Neural cell (in vitro differentiated cells): Measurements from ENCODE around the gene ZC3HAV1. TPM values are rescaled to one million over a fixed set of nuclear protein-coding genes. Genes with fewer than 3 reads are reported as not detected.

Source experiments
- H2AFZ ChIP-seq: fragments of 200-600, 300-800 bp; sonication (generic), shearing (Covaris generic); 2 replicates; pipeline ENCODE4 v1.6.0; 2014; ENCODE audit warnings: low read depth, mild to moderate bottlenecking, antibody characterized with exemption, low read length, moderate library complexity
- H3F3A ChIP-seq: fragments of 200-600 bp; shearing (Covaris generic); 2 replicates; pipeline ENCODE4 v1.6.1; 2016; ENCODE audit warnings: mild to moderate bottlenecking, moderate library complexity, mixed read lengths, antibody characterized with exemption, low read length; ENCODE audit not compliant: insufficient read depth, poor library complexity, severe bottlenecking
- H3K27ac ChIP-seq: fragments of 200-600, 300-800 bp; sonication (generic), shearing (Covaris generic); 2 replicates; pipeline ENCODE4 v1.5.1; 2014; ENCODE audit warnings: mild to moderate bottlenecking, low read length, moderate library complexity
- H3K27me3 ChIP-seq: fragments of 300-800, 200-600 bp; sonication (generic), shearing (Covaris generic); 2 replicates; pipeline ENCODE4 v1.6.0; 2014; ENCODE audit warnings: mild to moderate bottlenecking, low read depth, low read length, moderate library complexity; ENCODE audit not compliant: insufficient read depth
- H3K36me3 ChIP-seq: fragments of 300-800, 200-600 bp; sonication (generic), shearing (Covaris generic); 2 replicates; pipeline ENCODE4 v1.5.1; 2014; ENCODE audit warnings: mild to moderate bottlenecking, antibody characterized with exemption, low read length, moderate library complexity; ENCODE audit not compliant: insufficient read depth
- H3K4me2 ChIP-seq: fragments of 300-800, 200-600 bp; sonication (generic), shearing (Covaris generic); 2 replicates; pipeline ENCODE4 v1.6.0; 2014; ENCODE audit warnings: mild to moderate bottlenecking, low read length
- H3K4me3 ChIP-seq: fragments of 300-800, 200-600 bp; sonication (generic), shearing (Covaris generic); 2 replicates; pipeline ENCODE4 v1.5.1; 2014; ENCODE audit warnings: mild to moderate bottlenecking, low read length, moderate library complexity
- H3K79me2 ChIP-seq: fragments of 200-600 bp; shearing (Covaris generic); replicated peaks from 2 replicates; pipeline ENCODE4 v1.6.0; 2014; ENCODE audit warnings: mild to moderate bottlenecking, low read length, moderate library complexity; ENCODE audit not compliant: insufficient read depth
- H3K9ac ChIP-seq: fragments of 300-800, 200-600 bp; sonication (generic), shearing (Covaris generic); 2 replicates; pipeline ENCODE4 v1.6.1; 2016; ENCODE audit warnings: mild to moderate bottlenecking, low read length, mixed read lengths
- H3K9me2 ChIP-seq: fragments of 200-600 bp; shearing (Covaris generic); 2 replicates; pipeline ENCODE4 v1.6.1; 2016; ENCODE audit warnings: mild to moderate bottlenecking, low read length, mixed read lengths; ENCODE audit not compliant: insufficient read depth
- H3K9me3 ChIP-seq: fragments of 200-600, 300-800 bp; sonication (generic), shearing (Covaris generic); 2 replicates; pipeline ENCODE4 v1.6.1; 2016; ENCODE audit warnings: mild to moderate bottlenecking, mixed run types, low read length, moderate library complexity, mixed read lengths
- H4K20me1 ChIP-seq: fragments of 200-600 bp; shearing (Covaris generic); 2 replicates; pipeline ENCODE4 v1.6.1; 2016; ENCODE audit warnings: mild to moderate bottlenecking, mixed run types; ENCODE audit not compliant: insufficient read depth
- EP300 ChIP-seq: fragments of 450-650 bp; conservative IDR thresholded peaks from 2 replicates; pipeline ENCODE4 v1.6.1; 2014; ENCODE audit warnings: antibody characterized with exemption, mild to moderate bottlenecking, moderate library complexity; ENCODE audit not compliant: poor library complexity, severe bottlenecking
- EZH2 ChIP-seq: fragments of 200-600, 300-800 bp; shearing (Covaris generic), sonication (generic); IDR thresholded peaks from 2 replicates; pipeline ENCODE4 v1.6.1; 2014; ENCODE audit warnings: antibody characterized with exemption, low read length, borderline replicate concordance, mild to moderate bottlenecking; ENCODE audit not compliant: insufficient read depth, poor library complexity, severe bottlenecking
- MXI1 ChIP-seq: fragments of 450-650 bp; conservative IDR thresholded peaks from 2 replicates; pipeline ENCODE4 v1.6.1; 2014; ENCODE audit warnings: antibody characterized with exemption, mild to moderate bottlenecking; ENCODE audit not compliant: poor library complexity, severe bottlenecking
- POLR2AphosphoS5 ChIP-seq: IDR thresholded peaks from 2 replicates; pipeline ENCODE4 v1.6.1; 2012
- RAD21 ChIP-seq: fragments of 450-650 bp; conservative IDR thresholded peaks from 2 replicates; pipeline ENCODE4 v1.6.1; 2014; ENCODE audit warnings: antibody characterized with exemption, mild to moderate bottlenecking, moderate library complexity
- SMC3 ChIP-seq: fragments of 450-650 bp; conservative IDR thresholded peaks from 2 replicates; pipeline ENCODE4 v1.6.1; 2014; ENCODE audit warnings: antibody characterized with exemption, mild to moderate bottlenecking, moderate library complexity; ENCODE audit not compliant: poor library complexity
- TAF1 ChIP-seq: IDR thresholded peaks from 2 replicates; pipeline ENCODE4 v1.6.1; 2012; ENCODE audit warnings: low read depth
- polyA plus RNA-seq: library from polyadenylated mRNA; depleted of rRNA; stranded (reverse); fragments of >200 nt; gene quantifications from 2 replicates; pipeline ENCODE4 v1.2.3, GENCODE V29; 2014
- TF ChIP-seq, protein P1 (sequence below): fragments of 450-650 bp; IDR thresholded peaks from 2 replicates; pipeline ENCODE4 v1.5.1; 2014; ENCODE audit warnings: antibody characterized with exemption, mild to moderate bottlenecking, moderate library complexity; ENCODE audit not compliant: poor library complexity, severe bottlenecking
- TF ChIP-seq, protein P2 (sequence below): IDR thresholded peaks from 2 replicates; pipeline ENCODE4 v1.6.1; 2012; ENCODE audit warnings: borderline replicate concordance

The ZC3HAV1 gene
- polyA plus RNA-seq, 1 donor from 2014 or later = 0.16 TPM

DNA sequence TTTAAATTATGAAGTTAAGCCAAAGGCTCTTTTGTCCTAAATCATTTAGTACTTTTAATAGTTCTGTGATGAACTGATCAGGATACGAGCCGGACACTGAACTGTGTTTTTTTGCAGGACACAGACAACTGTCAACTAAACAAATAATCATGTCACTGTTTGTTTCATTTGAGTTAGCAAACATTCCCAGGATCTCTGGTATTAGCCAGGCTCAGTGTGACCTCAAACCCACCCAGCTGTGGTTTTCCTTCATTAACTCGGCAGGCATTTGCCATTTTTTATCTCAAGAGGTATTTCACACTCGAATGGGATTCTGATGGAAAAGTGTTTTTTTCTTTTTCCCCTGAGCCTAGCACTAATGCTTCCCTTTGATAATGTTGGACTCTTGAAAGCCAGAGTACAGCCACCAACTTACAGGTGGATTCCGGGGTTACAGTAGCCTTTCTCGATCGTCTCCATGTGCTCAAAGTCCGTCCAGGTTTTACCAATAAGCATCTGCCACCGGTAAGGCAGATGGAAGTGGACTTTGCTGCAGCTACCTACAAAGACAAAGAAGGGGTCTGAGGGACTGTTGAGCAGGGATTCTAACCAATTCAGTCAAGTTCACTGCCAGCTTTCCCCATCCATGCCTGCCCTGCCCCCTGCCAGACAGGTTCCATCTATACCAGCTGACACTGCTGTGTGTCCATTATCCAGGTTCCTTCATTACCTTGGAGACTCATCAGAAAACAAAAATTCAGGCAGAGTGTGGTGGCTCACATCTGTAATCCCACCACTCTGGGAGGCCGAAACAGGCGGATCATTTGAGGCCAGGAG, 33.4 kb downstream of the ZC3HAV1 start:
- Histone ChIP-seq H4K20me1 (no peaks in the 10 kb centered on the region), H2AFZ (no peak overlapping the region), H3K79me2 (no peaks in the 10 kb centered on the region), H3K27ac (no peak overlapping the region), H3K9me3 (no peaks in the 10 kb centered on the region), H3F3A (no peaks in the 10 kb centered on the region), H3K4me2 (no peak overlapping the region), H3K9me2 (no peaks in the 10 kb centered on the region), H3K27me3 (no peaks in the 10 kb centered on the region), H3K36me3 (no peaks in the 10 kb centered on the region), H3K9ac (no peak overlapping the region), H3K4me3 (no peak overlapping the region)
- TF ChIP-seq RAD21 (no peak), POLR2AphosphoS5 (no peak), EP300 (no peak), TAF1 (no peak), MXI1 (no peak), EZH2 (no peak), SMC3 (no peak)
- TF ChIP-seq, protein P1, sequence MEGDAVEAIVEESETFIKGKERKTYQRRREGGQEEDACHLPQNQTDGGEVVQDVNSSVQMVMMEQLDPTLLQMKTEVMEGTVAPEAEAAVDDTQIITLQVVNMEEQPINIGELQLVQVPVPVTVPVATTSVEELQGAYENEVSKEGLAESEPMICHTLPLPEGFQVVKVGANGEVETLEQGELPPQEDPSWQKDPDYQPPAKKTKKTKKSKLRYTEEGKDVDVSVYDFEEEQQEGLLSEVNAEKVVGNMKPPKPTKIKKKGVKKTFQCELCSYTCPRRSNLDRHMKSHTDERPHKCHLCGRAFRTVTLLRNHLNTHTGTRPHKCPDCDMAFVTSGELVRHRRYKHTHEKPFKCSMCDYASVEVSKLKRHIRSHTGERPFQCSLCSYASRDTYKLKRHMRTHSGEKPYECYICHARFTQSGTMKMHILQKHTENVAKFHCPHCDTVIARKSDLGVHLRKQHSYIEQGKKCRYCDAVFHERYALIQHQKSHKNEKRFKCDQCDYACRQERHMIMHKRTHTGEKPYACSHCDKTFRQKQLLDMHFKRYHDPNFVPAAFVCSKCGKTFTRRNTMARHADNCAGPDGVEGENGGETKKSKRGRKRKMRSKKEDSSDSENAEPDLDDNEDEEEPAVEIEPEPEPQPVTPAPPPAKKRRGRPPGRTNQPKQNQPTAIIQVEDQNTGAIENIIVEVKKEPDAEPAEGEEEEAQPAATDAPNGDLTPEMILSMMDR = no peak
- TF ChIP-seq, protein P2, sequence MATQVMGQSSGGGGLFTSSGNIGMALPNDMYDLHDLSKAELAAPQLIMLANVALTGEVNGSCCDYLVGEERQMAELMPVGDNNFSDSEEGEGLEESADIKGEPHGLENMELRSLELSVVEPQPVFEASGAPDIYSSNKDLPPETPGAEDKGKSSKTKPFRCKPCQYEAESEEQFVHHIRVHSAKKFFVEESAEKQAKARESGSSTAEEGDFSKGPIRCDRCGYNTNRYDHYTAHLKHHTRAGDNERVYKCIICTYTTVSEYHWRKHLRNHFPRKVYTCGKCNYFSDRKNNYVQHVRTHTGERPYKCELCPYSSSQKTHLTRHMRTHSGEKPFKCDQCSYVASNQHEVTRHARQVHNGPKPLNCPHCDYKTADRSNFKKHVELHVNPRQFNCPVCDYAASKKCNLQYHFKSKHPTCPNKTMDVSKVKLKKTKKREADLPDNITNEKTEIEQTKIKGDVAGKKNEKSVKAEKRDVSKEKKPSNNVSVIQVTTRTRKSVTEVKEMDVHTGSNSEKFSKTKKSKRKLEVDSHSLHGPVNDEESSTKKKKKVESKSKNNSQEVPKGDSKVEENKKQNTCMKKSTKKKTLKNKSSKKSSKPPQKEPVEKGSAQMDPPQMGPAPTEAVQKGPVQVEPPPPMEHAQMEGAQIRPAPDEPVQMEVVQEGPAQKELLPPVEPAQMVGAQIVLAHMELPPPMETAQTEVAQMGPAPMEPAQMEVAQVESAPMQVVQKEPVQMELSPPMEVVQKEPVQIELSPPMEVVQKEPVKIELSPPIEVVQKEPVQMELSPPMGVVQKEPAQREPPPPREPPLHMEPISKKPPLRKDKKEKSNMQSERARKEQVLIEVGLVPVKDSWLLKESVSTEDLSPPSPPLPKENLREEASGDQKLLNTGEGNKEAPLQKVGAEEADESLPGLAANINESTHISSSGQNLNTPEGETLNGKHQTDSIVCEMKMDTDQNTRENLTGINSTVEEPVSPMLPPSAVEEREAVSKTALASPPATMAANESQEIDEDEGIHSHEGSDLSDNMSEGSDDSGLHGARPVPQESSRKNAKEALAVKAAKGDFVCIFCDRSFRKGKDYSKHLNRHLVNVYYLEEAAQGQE = no peak

DNA sequence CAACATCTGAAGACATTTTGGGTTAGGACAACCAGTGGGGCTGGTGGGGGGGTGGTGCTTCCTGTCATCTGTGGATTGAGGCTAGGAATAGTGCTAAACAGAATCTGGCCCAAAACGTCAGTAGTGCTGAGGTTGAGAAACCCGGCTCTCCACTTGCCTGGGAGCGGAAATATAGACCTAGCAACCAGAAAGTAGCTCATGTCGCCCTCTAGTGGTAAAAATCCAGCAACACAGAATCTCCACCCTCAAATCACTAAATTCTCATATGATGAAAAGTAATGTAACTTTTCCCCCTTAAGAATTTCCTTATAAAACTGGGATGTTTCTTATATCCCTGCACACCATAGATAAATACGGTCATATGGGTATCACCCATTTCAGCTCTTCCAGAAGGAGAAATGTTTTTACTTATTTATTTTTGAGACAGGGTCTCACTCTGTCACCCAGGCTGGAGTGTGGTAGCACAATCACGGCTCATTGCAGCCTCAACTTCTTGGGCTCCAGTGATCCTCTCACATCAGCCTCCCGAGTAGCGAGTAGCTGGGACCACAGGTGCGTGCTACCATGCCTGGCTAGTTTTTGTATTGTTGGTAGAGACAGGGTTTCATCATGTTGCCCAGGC, 34.4 kb downstream of the ZC3HAV1 start:
- no peak overlapping the region for H3K4me3 ChIP-seq

More for the DNA sequence above, 34.4 kb downstream of the ZC3HAV1 start:
- Histone ChIP-seq H3K9ac (no peak overlapping the region), H3K9me3 (no peaks in the 10 kb centered on the region), H3K9me2 (no peaks in the 10 kb centered on the region), H3K27ac (no peak overlapping the region), H3F3A (no peaks in the 10 kb centered on the region), H3K36me3 (no peaks in the 10 kb centered on the region), H4K20me1 (no peaks in the 10 kb centered on the region), H3K27me3 (no peaks in the 10 kb centered on the region), H3K79me2 (no peaks in the 10 kb centered on the region), H3K4me2 (no peak overlapping the region), H2AFZ (no peak overlapping the region)
- TF ChIP-seq SMC3 (peak; percentile 84), EP300 (no peak), RAD21 (peak; percentile 86), EZH2 (no peak)
- TF ChIP-seq, protein P2 = no peak
- TF ChIP-seq, protein P1 = peak; percentile 86
